Renal cortical epithelial cell (primary cell): Measurements from ENCODE around the gene RGR. TPM values are rescaled to one million over a fixed set of nuclear protein-coding genes. Genes with fewer than 3 reads are reported as not detected.

Experiments
- DNase-seq: peaks from one replicate; pipeline ENCODE4 v3.0.0-alpha.2; 2011; ENCODE audit warnings: low read depth
- total RNA-seq: library from RNA; depleted of rRNA; stranded (reverse); fragments of >200 nt; gene quantifications from 2 replicates; pipeline ENCODE4 v1.2.3, GENCODE V29; 2014

Gene RGR
- total RNA-seq, 1 donor from 2014 or later = not detected

DNA sequence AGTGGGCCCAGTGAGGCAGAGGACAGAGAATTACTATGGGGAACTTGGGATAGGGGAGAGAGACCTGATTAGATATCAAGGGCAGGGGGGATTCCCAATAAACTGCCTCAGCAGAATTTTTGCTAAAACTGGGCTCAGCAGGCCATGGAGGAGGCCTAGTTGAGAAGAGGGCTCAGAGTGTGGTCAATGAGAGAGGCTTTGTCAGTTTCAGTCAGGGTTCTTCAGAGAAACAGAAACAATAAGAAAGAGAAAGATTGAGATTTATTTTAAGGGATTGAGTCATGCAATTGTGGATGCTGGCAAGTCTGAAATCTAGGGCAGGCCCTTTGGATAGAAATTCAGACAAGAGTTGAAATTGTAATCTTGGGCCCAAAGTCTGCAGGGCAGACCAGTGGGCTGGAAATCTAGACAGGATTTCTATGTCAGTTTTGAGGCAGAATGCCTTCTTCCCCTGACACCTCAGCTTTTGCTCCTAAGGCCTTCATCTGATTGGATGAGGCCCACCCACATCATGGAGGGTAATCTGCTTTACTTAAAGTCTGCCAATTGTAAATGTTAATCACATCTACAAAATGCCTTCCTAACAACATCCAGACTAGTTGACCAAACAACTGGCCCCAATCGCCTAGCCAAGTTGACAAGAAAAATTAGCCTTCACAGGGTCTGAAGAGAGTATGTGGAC lies 50.1 kb downstream of the RGR start:
- DNase-seq = no peak

DNA sequence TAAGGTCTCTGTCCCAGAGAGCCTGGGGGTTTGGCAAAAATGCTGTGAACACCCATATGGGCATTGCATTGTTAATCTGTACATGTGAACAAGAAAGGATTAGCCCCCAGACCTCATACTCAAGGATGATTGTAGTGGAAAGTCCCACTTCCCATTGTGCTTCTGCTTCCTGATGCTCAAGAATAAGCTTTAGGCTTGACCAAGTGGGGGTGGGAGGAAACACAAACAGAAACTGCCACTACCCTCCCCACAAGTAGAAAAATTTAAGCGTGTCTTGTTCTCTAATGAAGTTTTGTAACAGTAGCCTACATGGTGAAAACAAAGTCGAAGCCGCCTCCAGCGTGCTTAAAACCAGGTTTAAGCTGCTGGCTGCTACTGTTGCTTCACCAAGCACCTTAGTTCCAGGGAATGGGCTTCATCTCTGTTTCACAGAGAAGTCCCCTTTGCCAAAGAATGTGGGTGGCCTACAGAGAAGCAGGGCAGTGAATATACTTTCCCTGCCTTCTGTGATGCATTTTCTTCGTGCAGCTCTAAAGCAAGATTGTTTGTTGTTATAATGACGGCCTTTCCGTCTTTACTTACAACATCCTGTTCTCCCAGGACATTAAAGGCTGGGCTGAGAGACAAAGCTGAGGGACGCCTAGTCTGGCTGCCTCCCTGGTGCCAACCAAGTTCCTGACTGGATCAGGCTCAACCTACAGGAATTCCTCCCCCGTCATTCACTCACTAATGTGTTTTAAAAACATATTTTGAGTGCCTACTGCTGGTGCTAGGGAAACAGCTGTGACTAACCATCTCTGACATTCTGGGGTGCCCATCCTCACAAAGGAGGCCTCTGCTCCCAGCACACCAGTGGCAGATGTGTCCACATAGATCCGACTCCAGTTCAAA lies 51.5 kb downstream of the RGR start:
- DNase-seq = no peak

- no peak for DNase-seq
These were observed 53.2 kb downstream of the RGR start for GRCh38 chr10:84298057-84298456.

GRCh38 chr10:84302223-84302622 lies 57.4 kb downstream of the RGR start:
- no peak for DNase-seq

DNA sequence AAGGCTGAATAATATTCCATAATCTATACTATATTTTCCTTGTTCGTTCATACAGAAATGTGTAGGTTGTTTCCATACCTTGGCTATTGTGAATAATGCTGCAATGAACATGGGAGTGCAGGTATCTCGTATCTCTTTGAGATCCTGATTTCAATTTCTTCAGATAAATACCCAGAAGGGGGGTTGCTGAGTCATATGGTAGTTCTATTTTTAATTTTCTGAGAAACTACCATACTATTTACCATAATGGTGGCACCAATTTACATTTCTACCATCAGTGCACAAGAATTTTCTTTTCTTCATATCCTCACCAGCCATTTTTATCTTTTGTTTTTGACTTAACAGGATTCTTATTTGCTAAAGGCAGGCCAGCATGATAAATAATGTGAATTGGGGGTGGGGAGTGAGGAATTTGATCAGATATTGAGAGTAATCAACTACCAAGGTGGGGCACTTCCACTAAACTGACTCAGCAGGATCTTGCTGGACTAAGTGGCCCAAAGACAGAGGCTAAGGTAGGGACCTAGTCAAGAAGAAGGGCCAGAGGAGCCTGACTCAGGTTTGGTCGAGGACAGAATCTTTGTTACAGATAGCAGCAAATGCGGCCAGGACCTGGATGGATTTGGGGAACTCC lies 62.0 kb downstream of the RGR start:
- DNase-seq = no peak

- peak; percentile 26 for DNase-seq
These were observed 63.2 kb downstream of the RGR start for GRCh38 chr10:84308021-84308420.

DNA sequence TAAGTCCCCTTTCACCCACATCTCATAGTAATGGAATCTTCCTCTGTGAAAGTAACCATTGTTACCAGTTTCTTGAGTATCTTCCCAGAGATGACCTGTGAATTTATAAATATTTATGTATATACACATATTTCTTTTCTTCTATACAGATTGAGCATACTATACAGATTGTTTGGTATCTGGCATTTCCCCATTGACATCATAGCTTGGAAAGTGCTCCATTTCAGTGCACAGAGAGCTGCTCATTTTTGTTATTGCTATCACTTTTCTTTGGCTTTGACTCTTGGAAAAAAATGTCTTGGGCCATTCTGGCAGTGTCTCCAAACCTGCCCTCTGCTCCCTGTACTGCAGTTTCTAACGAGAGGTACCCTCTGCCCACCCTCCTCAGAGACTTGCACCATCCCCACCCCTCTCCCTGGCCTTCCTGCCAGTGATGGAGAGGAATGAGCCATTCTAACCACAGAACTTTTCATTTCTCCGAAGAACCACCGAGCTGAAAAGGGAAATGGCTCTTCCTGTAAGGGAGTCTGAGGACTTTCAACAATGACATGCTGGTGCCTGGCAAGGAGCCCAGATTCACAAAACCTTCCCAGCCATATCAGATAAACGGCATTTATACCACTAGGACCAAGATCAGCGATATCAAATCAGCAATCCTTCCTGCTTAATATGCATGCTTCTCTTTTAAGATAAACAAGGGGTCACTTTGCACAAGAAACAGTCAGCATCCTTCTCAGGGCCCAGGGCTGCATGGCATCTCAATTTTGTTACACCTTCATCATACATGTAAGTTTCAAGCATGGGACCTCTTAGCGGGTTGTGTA lies 63.8 kb downstream of the RGR start:
- peak; percentile 91 for DNase-seq

Other genes starting within 250 kb of the RGR start
- 215 and 338 TPM in 2 replicates for gene GHITM, start 105.5 kb upstream of the RGR start, total RNA-seq
- gene GPR15LG, start 71.3 kb upstream of the RGR start, total RNA-seq = 6.8 and 46.5 TPM in 2 replicates
- 12.5 and 108 TPM in 2 replicates for gene CDHR1, start 50.5 kb upstream of the RGR start, total RNA-seq
- gene LRIT2, start 19.5 kb upstream of the RGR start, total RNA-seq = not detected in 2 replicates
- gene LRIT1, start 3.5 kb upstream of the RGR start, total RNA-seq = not detected in 2 replicates
- 31.8 and 45.5 TPM in 2 replicates for gene CCSER2, start 83.5 kb downstream of the RGR start, total RNA-seq